Endometrial microvascular endothelial cells (primary cell): ENCODE results near the gene PRKACA. TPM values are rescaled to one million over a fixed set of nuclear protein-coding genes. Genes with fewer than 3 reads are reported as not detected.

ENCODE experiments used
- in situ Hi-C: cut with HindIII; loops from 2 replicates; pipeline ENCODE4 v1.10.0; 2017; ENCODE audit warnings: low sequenced_read_pairs, low pct_unique_long_range_greater_than_20kb; ENCODE audit errors: inconsistent ontology term
- total RNA-seq: library from RNA; depleted of rRNA; stranded (reverse); fragments of >200 nt; gene quantifications from one replicate; pipeline ENCODE4 v1.2.3, GENCODE V29; 2015; ENCODE audit errors: inconsistent ontology term

Gene PRKACA
- total RNA-seq, 1 donor from 2014 or later, result 138 TPM

- in situ Hi-C loops, result loop anchor here (25.0 kb wide), 1 partner anchor 195 kb away; the partner anchor contains the start of gene NANOS3
These were observed 34.9 kb downstream of the PRKACA start for GRCh38 chr19:14082675-14082960.

DNA sequence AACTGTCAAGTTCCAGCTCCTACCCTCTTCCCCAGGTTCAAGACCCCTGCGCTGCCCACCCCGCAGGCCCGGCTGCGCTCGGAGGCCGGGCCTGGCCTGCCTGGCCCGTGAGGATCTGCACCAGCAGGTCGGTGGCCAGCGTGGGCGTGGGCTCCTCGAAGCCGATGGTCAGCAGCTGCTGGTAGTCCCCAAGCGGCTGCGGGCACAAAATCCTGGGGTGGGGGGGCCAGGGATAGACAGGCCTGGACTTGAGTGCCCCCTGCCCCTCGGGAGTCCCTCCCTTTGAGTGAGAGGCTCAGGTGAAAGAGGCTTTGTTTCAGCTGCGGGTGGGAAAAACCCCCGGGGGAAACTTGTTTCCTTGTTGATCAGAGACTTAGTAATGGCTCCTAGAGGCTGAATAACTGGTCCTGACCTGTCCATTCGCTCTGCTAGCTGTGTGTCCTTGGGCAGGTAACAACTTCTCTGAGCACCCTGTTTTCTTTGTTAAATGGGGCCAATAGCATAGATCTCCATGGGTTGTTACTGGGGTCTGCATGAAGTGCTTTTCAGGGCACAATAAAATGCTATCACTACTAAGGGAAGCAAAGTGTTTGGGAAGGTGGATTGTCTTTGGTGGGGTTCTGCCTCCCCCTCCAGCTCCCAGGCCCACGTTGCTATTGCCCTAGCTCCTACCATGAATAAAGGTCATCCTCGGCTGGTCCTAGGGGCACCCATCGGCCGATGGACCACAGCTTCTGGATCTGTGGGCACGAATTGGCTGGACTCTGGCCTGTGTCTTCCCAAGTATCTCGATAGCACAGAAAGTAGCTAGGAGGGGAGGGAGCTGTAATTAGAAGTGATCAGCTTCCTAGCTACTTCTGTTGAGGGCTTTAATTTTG, 35.5 kb downstream of the PRKACA start:
- in situ Hi-C loops, result loop anchor here (25.0 kb wide), 1 partner anchor 195 kb away; the partner anchor contains the start of gene NANOS3

GRCh38 chr19:14080887-14081796, 36.4 kb downstream of the PRKACA start:
- in situ Hi-C loops, result loop anchor here (25.0 kb wide), 1 partner anchor 194 kb away; the partner anchor contains the start of gene NANOS3

- in situ Hi-C loops, result loop anchor here (25.0 kb wide), 1 partner anchor 191 kb away; the partner anchor contains the start of gene NANOS3
These were observed 39.2 kb downstream of the PRKACA start for GRCh38 chr19:14078411-14078810.

DNA sequence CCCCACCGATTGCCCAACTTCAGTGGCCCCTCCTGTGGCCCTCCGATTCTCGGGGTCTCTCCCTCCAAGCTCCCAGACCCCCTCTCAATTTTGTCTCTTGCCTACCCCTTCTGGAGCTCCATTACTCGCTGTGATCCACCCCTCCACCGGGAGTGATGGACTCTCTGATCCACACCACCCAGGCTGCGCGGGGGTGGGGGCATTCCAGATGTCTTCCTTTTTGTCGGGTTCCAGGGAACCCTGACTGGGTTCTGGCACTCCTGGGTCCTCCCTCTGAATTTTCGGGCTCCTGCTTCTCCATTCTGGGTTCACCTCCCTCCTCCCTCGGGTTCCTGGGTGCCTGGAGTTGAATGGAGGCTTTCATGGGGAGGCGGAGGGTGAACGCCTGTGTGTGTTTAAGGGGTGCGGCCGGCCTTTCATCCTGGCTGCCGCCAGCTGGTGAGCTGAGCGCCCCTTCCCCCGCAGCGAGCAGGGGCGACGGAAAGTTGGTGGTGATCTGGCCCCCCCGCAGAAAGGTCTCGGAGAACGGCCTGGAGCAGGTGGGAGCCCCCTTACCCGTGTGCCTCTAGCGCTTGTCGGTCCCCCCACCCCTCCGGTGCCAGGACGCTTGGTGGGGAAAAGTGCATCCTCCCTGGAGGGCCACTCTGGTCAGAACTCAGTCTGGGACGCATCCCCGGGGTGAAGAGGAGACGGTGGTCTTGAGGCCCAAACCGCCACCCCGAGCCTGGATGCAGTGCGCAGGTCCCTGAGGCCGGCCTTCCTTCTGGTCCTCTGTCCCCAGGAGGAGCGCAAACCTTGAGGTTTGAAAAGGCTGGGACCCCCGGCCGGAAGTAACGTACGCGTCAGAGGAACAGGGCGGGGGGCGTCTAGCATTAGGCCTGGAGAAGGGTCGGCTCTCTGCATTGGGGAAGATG, 43.4 kb downstream of the PRKACA start:
- in situ Hi-C loops, result no loop called here

GRCh38 chr19:14073261-14073924, 44.2 kb downstream of the PRKACA start:
- in situ Hi-C loops, result no loop called here

- in situ Hi-C loops, result no loop called here
These were observed 44.9 kb downstream of the PRKACA start, which contains the start of gene MISP3 for GRCh38 chr19:14072535-14073260. Gene MISP3, plus strand, starts transcription at chr19:14072786. Its CDS starts 524 bp downstream, at chr19:14073310.

DNA sequence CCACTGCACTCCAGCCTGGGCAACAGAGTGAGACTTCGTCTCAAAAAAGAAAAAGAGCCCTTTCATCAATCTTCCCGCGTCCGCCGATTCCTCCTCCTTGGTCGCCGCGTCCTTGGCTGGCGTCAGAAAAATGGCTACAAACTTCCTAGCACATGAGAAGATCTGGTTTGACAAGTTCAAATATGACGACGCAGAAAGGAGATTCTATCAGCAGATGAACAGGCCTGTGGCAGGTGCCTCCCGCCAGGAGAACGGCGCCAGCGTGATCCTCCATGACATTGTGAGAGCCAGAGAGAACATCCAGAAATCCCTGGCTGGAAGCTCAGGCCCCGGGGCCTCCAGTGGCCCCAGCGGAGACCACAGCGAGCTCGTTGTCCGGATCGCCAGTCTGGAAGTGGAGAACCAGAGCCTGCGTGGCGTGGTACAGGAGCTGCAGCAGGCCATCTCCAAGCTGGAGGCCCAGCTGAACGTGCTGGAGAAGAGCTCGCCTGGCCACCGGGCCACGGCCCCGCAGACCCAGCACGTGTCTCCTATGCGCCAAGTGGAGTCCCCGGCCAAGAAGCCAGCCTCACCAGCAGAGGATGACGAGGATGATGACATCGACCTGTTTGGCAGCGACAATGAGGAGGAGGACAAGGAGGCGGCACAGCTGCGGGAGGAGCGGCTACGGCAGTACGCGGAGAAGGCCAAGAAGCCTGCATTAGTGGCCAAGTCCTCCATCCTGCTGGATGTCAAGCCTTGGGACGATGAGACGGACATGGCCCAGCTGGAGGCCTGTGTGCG, 47.1 kb downstream of the PRKACA start:
- in situ Hi-C loops, result no loop called here

- in situ Hi-C loops, result no loop called here
These were observed 51.4 kb downstream of the PRKACA start for GRCh38 chr19:14066134-14066533.

DNA sequence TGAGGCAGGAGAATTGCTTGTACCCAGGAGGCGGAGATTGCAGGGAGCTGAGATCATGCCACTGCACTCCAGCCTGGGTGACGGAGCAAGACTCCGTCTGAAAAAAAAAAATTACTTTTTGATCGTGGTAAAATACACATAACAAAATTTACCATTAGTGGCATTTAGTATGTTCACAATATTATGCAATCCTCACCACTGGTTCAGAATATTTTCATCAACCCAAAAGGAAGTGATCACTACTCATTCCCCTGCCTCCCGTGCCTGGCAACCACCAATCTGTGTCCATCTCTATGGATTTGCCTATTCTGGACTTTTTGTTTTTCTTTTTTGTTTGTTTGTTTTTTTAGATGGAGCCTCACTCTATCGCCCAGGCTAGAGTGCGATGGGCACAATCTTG, 54.5 kb downstream of the PRKACA start:
- in situ Hi-C loops, result no loop called here

GRCh38 chr19:14062558-14062855, 55.1 kb downstream of the PRKACA start:
- in situ Hi-C loops, result no loop called here

DNA sequence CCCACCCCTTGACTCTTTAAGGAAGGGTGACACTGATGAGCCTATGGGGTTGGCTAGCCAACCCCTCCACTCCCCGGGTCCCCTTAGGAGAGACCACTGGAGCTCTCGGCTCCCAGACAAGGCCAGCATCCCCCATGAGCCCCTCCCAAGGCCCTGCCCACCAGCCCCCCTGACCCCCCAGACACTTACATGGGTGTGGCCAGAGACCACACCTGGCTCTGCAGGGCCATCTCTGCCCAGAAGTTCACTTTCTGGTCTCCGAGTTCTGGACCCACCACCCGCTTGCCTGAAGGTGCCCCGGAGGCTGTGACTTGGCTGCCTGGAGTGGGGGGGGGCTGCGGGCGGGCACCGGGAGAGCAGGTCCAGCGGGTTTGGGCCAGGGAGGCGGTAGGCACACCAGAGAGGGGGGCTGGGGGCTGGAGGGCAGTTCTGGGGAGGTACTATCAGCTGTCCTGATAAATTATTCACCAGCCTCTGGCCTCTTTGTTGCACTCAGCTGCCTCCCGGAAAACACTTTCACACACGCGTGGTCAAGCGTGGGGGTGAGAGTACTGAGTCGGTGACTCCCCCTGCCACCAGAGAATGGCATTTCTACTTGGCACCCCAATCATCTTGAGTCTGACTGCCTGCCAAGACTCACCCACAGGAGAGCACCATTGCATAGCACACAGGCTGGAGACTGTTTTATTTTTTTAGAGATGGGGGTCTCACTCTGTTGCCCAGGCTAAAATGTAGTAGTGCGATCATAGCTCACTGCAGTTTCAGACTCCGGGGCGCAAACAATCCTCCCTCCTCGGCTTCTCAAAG, 55.6 kb downstream of the PRKACA start, which contains the start of gene PALM3:
Gene PALM3 (minus strand): TSS at position 326 of the 807 bp plus-strand sequence. CDS start 96 bp downstream, at position 230.
- in situ Hi-C loops, result no loop called here

GRCh38 chr19:14061081-14061749, 56.3 kb downstream of the PRKACA start:
- in situ Hi-C loops, result no loop called here

DNA sequence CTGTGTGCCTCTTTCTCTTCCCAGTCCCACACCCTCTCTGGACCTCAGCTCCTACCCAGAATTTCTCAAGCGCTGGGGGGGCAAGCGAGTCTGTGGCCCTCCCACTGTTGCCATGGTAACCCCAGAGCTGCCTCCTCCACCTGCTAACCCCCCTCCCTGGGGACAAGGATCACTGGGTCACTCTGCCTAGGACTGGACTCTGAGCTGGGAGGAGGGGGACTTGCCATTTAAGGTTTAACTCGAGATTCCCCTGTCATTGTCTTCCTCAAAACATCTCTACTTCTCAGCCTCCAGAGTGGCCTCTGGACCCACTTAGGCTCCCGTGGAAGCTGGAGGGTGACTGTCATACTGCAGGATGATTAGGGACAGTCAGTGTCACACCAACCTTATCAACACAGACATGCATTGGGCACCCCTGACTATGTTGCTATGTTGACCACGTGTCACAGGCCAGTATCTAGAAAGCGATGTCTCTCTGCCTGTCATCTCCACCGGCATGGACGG, 57.9 kb downstream of the PRKACA start:
- in situ Hi-C loops, result no loop called here

GRCh38 chr19:14059093-14059480, 58.5 kb downstream of the PRKACA start:
- in situ Hi-C loops, result no loop called here
